Stimulated activated CD4-positive, alpha-beta T cell treated with anti-CD3 and anti-CD28 coated beads, TNF-alpha, amount 100 ng/mL, for 24 hours (primary cell): ENCODE data around the gene CYP11A1.

ENCODE experiments used
- DNase-seq, 3 experiments: peaks; one replicate each; pipeline ENCODE4 v3.0.0-alpha.2; 2020; ENCODE audit warnings: low read depth in 3 of 3

Gene CYP11A1

GRCh38 chr15:74347757-74348250, 19.6 kb downstream of the CYP11A1 start:
- DNase-seq, result no peak

GRCh38 chr15:74345051-74345450, 22.4 kb downstream of the CYP11A1 start:
- peak in 1 of 3 experiments; percentile 9 for DNase-seq

- no peak for DNase-seq
Observed at GRCh38 chr15:74343797-74344127, 23.7 kb downstream of the CYP11A1 start.

- no peak for DNase-seq
Observed at GRCh38 chr15:74343127-74343796, 24.2 kb downstream of the CYP11A1 start.

GRCh38 chr15:74340150-74340549, 27.3 kb downstream of the CYP11A1 start:
- no peak for DNase-seq

GRCh38 chr15:74339371-74339770, 28.1 kb downstream of the CYP11A1 start:
- no peak for DNase-seq

GRCh38 chr15:74338676-74339075, 28.8 kb downstream of the CYP11A1 start:
- no peak for DNase-seq

- DNase-seq, result no peak
Observed at GRCh38 chr15:74337607-74338211, 29.7 kb downstream of the CYP11A1 start.

- no peak for DNase-seq
Observed at GRCh38 chr15:74337146-74337545, 30.3 kb downstream of the CYP11A1 start.

GRCh38 chr15:74336061-74337005, 31.1 kb downstream of the CYP11A1 start:
- no peak for DNase-seq

GRCh38 chr15:74335396-74335795, 32.0 kb downstream of the CYP11A1 start:
- DNase-seq, result no peak

- DNase-seq, result no peak
Observed at GRCh38 chr15:74334127-74334526, 33.3 kb downstream of the CYP11A1 start.

GRCh38 chr15:74333662-74334061, 33.8 kb downstream of the CYP11A1 start:
- DNase-seq, result no peak

GRCh38 chr15:74333093-74333492, 34.4 kb downstream of the CYP11A1 start:
- DNase-seq, result no peak

GRCh38 chr15:74332611-74333010, 34.8 kb downstream of the CYP11A1 start:
- no peak for DNase-seq

- DNase-seq, result no peak
Observed at GRCh38 chr15:74332011-74332410, 35.4 kb downstream of the CYP11A1 start.

GRCh38 chr15:74330861-74331408, 36.5 kb downstream of the CYP11A1 start:
- DNase-seq, result no peak

GRCh38 chr15:74328331-74329056, 39.0 kb downstream of the CYP11A1 start:
- DNase-seq, result no peak

- DNase-seq, result no peak
Observed at GRCh38 chr15:74327756-74328155, 39.7 kb downstream of the CYP11A1 start.

- DNase-seq, result no peak
Observed at GRCh38 chr15:74326746-74327145, 40.7 kb downstream of the CYP11A1 start.

GRCh38 chr15:74324714-74325113, 42.7 kb downstream of the CYP11A1 start:
- DNase-seq, result no peak
